ENCODE data around the gene NEK8.

Gene NEK8

GRCh38 chr17:28711723-28712031, 16.9 kb upstream of the NEK8 start, which contains the start of gene PROCA1:
TSS of gene PROCA1 (minus strand) at chr17:28711888. CDS start at chr17:28711660, 228 bp downstream.
- Histone ChIP-seq H3K36me3 (replicated peaks) (peaks cover 14% of the 10 kb centered on the region), H3K27me3 (replicated peaks) (no peaks in the 10 kb centered on the region), H3K4me3 (ENCODE audit: low read depth, low read length) (peak within 1 kb of the TSS; percentile 61), H3K27ac (peak within 1 kb of the TSS; percentile 71)
- no peak for DNase-seq
- in situ Hi-C loops (cut with HindIII; ENCODE audit: low pct_ligation_motif_present, low sequenced_read_pairs), result no loop called here
- TF ChIP-seq CTCF (IDR thresholded peaks at IDR 0.05; ENCODE audit: low read depth, low read length, missing control alignments), result no peak

- no peak for DNase-seq
- Histone ChIP-seq H3K27me3 (replicated peaks) (no peaks in the 10 kb centered on the region), H3K27ac (peak overlapping the region; percentile 71), H3K4me3 (ENCODE audit: low read depth, low read length) (peak overlapping the region; percentile 42), H3K36me3 (replicated peaks) (peaks cover 14% of the 10 kb centered on the region)
- peak; percentile 23 for TF ChIP-seq CTCF (IDR thresholded peaks at IDR 0.05; ENCODE audit: low read depth, low read length, missing control alignments)
- in situ Hi-C loops (cut with HindIII; ENCODE audit: low pct_ligation_motif_present, low sequenced_read_pairs), result no loop called here
Observed at GRCh38 chr17:28712032-28712704, 16.4 kb upstream of the NEK8 start.

- H3K36me3 ChIP-seq (replicated peaks), result peaks cover 14% of the 10 kb centered on the region
- in situ Hi-C loops (cut with HindIII; ENCODE audit: low pct_ligation_motif_present, low sequenced_read_pairs), result no loop called here
- no peak overlapping the region for H3K4me3 ChIP-seq (ENCODE audit: low read depth, low read length)
- DNase-seq, result no peak
- no peak for TF ChIP-seq CTCF (IDR thresholded peaks at IDR 0.05; ENCODE audit: low read depth, low read length, missing control alignments)
- H3K27me3 ChIP-seq (replicated peaks), result no peaks in the 10 kb centered on the region
- no peak overlapping the region for H3K27ac ChIP-seq
Observed at GRCh38 chr17:28712705-28713415, 15.7 kb upstream of the NEK8 start.

- no peak for DNase-seq
- no peak overlapping the region for H3K27ac ChIP-seq
- H3K36me3 ChIP-seq (replicated peaks), result peaks cover 14% of the 10 kb centered on the region
- peak; percentile 23 for TF ChIP-seq CTCF (IDR thresholded peaks at IDR 0.05; ENCODE audit: low read depth, low read length, missing control alignments)
- in situ Hi-C loops (cut with HindIII; ENCODE audit: low pct_ligation_motif_present, low sequenced_read_pairs), result no loop called here
- H3K4me3 ChIP-seq (ENCODE audit: low read depth, low read length), result no peak overlapping the region
- no peaks in the 10 kb centered on the region for H3K27me3 ChIP-seq (replicated peaks)
Observed at GRCh38 chr17:28714281-28714680, 14.3 kb upstream of the NEK8 start.

DNA sequence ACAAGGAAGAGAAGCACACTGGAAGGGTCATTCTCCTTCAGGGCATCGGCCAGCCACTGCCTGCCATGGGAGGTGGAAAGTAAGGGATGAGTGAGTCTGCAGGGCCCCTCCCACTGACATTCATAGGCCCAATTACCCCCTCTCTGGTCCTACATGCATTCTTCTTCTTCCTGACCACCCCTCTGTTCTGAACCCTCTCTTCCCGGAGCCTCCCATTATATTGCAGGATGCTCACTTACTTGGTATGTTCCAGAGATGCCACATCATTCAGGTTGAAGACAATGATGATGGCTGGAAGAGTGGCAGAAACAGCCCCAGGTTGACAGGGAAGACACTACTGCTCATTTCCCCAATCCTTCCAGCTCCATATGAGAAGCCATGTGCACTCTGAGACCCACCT, 13.4 kb upstream of the NEK8 start:
- no peak for TF ChIP-seq CTCF (IDR thresholded peaks at IDR 0.05; ENCODE audit: low read depth, low read length, missing control alignments)
- Histone ChIP-seq H3K27me3 (replicated peaks) (no peaks in the 10 kb centered on the region), H3K4me3 (ENCODE audit: low read depth, low read length) (no peak overlapping the region), H3K27ac (no peak overlapping the region), H3K36me3 (replicated peaks) (peaks cover 14% of the 10 kb centered on the region)
- in situ Hi-C loops (cut with HindIII; ENCODE audit: low pct_ligation_motif_present, low sequenced_read_pairs), result no loop called here
- DNase-seq, result no peak

All from brain microvascular endothelial cell (primary cell).